ENCODE data around the gene ORAI3. TPM values are rescaled to one million over a fixed set of nuclear protein-coding genes. Genes with fewer than 3 reads are reported as not detected.

Gene ORAI3
- total and polyA plus RNA-seq, 2 of the 13 experiments (the other 11 are each of a cell fraction or from before 2014, with no cell fraction given): 11.4 to 32.0 TPM

GRCh38 chr16:30948667-30949649 lies at the start of gene ORAI3 (continued):
- TF ChIP-seq IRX3 (CRISPR knock-in tag; IDR thresholded peaks at IDR 0.05; ENCODE audit: borderline replicate concordance, low read depth) (no peak; the same call in 1 of the 2 replicates), RORA (CRISPR knock-in tag; IDR thresholded peaks at IDR 0.05) (no peak), SIX1 (CRISPR knock-in tag; IDR thresholded peaks at IDR 0.05; ENCODE audit: borderline replicate concordance) (no peak), AHR (CRISPR knock-in tag; IDR thresholded peaks at IDR 0.05) (no peak), HNF1B (CRISPR knock-in tag; IDR thresholded peaks at IDR 0.05) (no peak), AFF4 (CRISPR knock-in tag; IDR thresholded peaks at IDR 0.05) (no peak), ZNF280B (CRISPR knock-in tag; IDR thresholded peaks at IDR 0.05; ENCODE audit: borderline replicate concordance) (no peak), ZNF274 (CRISPR knock-in tag; IDR thresholded peaks at IDR 0.05) (no peak), TRIM24 (CRISPR knock-in tag; IDR thresholded peaks at IDR 0.05) (no peak), ZNF232 (CRISPR knock-in tag; IDR thresholded peaks at IDR 0.05; ENCODE audit: borderline replicate concordance) (peak; percentile 66), IKZF1 (IDR thresholded peaks at IDR 0.05) (no peak), ARNT (IDR thresholded peaks at IDR 0.05) (no peak), JUND (CRISPR knock-in tag; IDR thresholded peaks at IDR 0.05) (no peak), PAXIP1 (CRISPR knock-in tag; conservative IDR thresholded peaks at IDR 0.05) (0 out of 2 replicates have a peak, but pooled peaks have one; percentile 11), FOXP1 (IDR thresholded peaks at IDR 0.05) (no peak), FOXP1 (CRISPR knock-in tag; IDR thresholded peaks at IDR 0.05) (no peak), MTA3 (CRISPR knock-in tag; IDR thresholded peaks at IDR 0.05) (no peak)
